SK-N-SH (cell line): ENCODE data around the gene ADPRH. TPM values are rescaled to one million over a fixed set of nuclear protein-coding genes. Genes with fewer than 3 reads are reported as not detected.

Experiments used
- CTCF ChIA-PET: fragments of 300-600, 350-600 bp; formaldehyde crosslinking; extraction: SDS; loops from one replicate; lab custom pipeline; 2021; lab: Yijun Ruan, JAX
- POLR2A ChIA-PET: fragments of 350-600 bp; sonication (Branson Sonifier 250); formaldehyde crosslinking; extraction: SDS; loops from one replicate; lab custom pipeline; 2020; ENCODE audit warnings: antibody characterized with exemption, inconsistent platforms; lab: Yijun Ruan, JAX
- DNase-seq: peaks from one replicate; pipeline ENCODE4 v3.0.0; 2012
- H2AFZ ChIP-seq: fragments of 200-600 bp; sonication (generic); 2 replicates; pipeline ENCODE4 v1.8.1; 2016; ENCODE audit warnings: antibody characterized with exemption, mild to moderate bottlenecking, low read depth
- H3F3A ChIP-seq: fragments of 200-600 bp; sonication (generic); replicated peaks from 2 replicates; pipeline ENCODE3; 2016; ENCODE audit warnings: antibody characterized with exemption, mild to moderate bottlenecking; ENCODE audit not compliant: insufficient read depth
- H3K27ac ChIP-seq, 2 experiments: fragments of 200-500 bp in 1 of 2; fragments of 200-600 bp in 1 of 2; sonication (Bioruptor generic) in 1 of 2; sonication (generic), shearing (Covaris generic) in 1 of 2; 2 replicates each; pipeline versions ENCODE4 v1.5.1 to v1.6.1; 2014 to 2016; ENCODE audit warnings: low read depth in 2 of 2, inconsistent platforms in 1 of 2, low read length in 1 of 2, mild to moderate bottlenecking in 1 of 2, mixed read lengths in 1 of 2
- H3K27me3 ChIP-seq: fragments of 200-600 bp; sonication (generic), shearing (Covaris generic); 2 replicates; pipeline ENCODE4 v1.6.1; 2016; ENCODE audit warnings: mixed run types; ENCODE audit not compliant: insufficient read depth
- H3K36me3 ChIP-seq, 2 experiments: fragments of 200-500 bp in 1 of 2; fragments of 200-600 bp in 1 of 2; sonication (Bioruptor generic) in 1 of 2; sonication (generic) in 1 of 2; replicated peaks in 1 of 2; 2 replicates each; pipeline versions ENCODE3 to v1.5.1; 2014 to 2016; ENCODE audit warnings: low read length in 1 of 2, mild to moderate bottlenecking in 1 of 2; ENCODE audit not compliant: insufficient read depth in 2 of 2, control insufficient read depth in 1 of 2
- H3K4me1 ChIP-seq, 2 experiments: fragments of 200-500 bp in 1 of 2; fragments of 200-600 bp in 1 of 2; sonication (Bioruptor generic) in 1 of 2; sonication (generic), shearing (Covaris generic) in 1 of 2; 2 replicates each; pipeline versions ENCODE4 v1.5.1 to v1.6.1; 2014 to 2016; ENCODE audit warnings: low read depth in 1 of 2, low read length in 1 of 2, mixed run types in 1 of 2; ENCODE audit not compliant: insufficient read depth in 2 of 2, control insufficient read depth in 1 of 2
- H3K4me2 ChIP-seq: fragments of 200-600 bp; sonication (generic), shearing (Covaris generic); 2 replicates; pipeline ENCODE4 v1.6.1; 2017; ENCODE audit warnings: mixed run types
- H3K4me3 ChIP-seq, 2 experiments: fragments of 200-500 bp in 1 of 2; fragments of 200-600 bp in 1 of 2; sonication (Bioruptor generic) in 1 of 2; sonication (generic), shearing (Covaris generic) in 1 of 2; 2 replicates each; pipeline versions ENCODE4 v1.5.1 to v1.8.1; 2014 to 2016; ENCODE audit warnings: low read depth in 2 of 2, inconsistent platforms in 1 of 2, low read length in 1 of 2, mild to moderate bottlenecking in 1 of 2, mixed read lengths in 1 of 2, moderate library complexity in 1 of 2
- H3K79me2 ChIP-seq: fragments of 200-600 bp; sonication (generic); 2 replicates; pipeline ENCODE4 v1.8.1; 2017; ENCODE audit warnings: mild to moderate bottlenecking; ENCODE audit not compliant: insufficient read depth
- H3K9ac ChIP-seq: fragments of 200-600 bp; sonication (generic); 2 replicates; pipeline ENCODE4 v1.6.1; 2017; ENCODE audit warnings: mixed run types
- H3K9me2 ChIP-seq: fragments of 200-600 bp; sonication (generic); 2 replicates; pipeline ENCODE4 v1.6.1; 2017; ENCODE audit warnings: mixed run types
- H3K9me3 ChIP-seq: fragments of 200-600 bp; sonication (generic); 2 replicates; pipeline ENCODE4 v1.6.1; 2017; ENCODE audit warnings: mixed run types, mild to moderate bottlenecking, moderate library complexity
- H4K20me1 ChIP-seq: fragments of 200-600 bp; sonication (generic); 2 replicates; pipeline ENCODE4 v1.6.1; 2017; ENCODE audit warnings: mild to moderate bottlenecking, mixed run types; ENCODE audit not compliant: insufficient read depth
- CHD2 ChIP-seq: fragments of 150-350 bp; IDR thresholded peaks from 2 replicates; pipeline ENCODE4 v1.6.1; 2018; ENCODE audit warnings: low read length; ENCODE audit not compliant: partially characterized antibody
- ELF1 ChIP-seq: IDR thresholded peaks from 2 replicates; pipeline ENCODE4 v1.4.0; 2012
- EZH2phosphoT487 ChIP-seq: fragments of 200-600 bp; sonication (generic); IDR thresholded peaks from 2 replicates; pipeline ENCODE4 v1.6.1; 2017; ENCODE audit warnings: low read depth, mixed run types, mild to moderate bottlenecking, antibody characterized with exemption, moderate library complexity, borderline replicate concordance
- FOXJ3 ChIP-seq: sonication (generic); formaldehyde crosslinking; IDR thresholded peaks from 2 replicates; pipeline ENCODE4 v1.5.1; 2020; ENCODE audit warnings: mild to moderate bottlenecking, missing genetic modification reagents
- FOXM1 ChIP-seq: IDR thresholded peaks from 2 replicates; pipeline ENCODE4 v1.4.0; 2012; ENCODE audit warnings: low read depth, mild to moderate bottlenecking
- GABPA ChIP-seq: IDR thresholded peaks from 2 replicates; pipeline ENCODE4 v1.4.0; 2012; ENCODE audit warnings: low read depth, mild to moderate bottlenecking
- GATA2 ChIP-seq: sonication (generic); formaldehyde crosslinking; IDR thresholded peaks from 2 replicates; pipeline ENCODE4 v1.5.0; 2020; ENCODE audit warnings: mild to moderate bottlenecking, missing genetic modification reagents
- MXI1 ChIP-seq: IDR thresholded peaks from 2 replicates; pipeline ENCODE4 v1.6.1; 2012; ENCODE audit warnings: mild to moderate bottlenecking, low read depth, low read length, improper control_type of control experiment
- POLR2AphosphoS5 ChIP-seq: IDR thresholded peaks from 2 replicates; pipeline ENCODE4 v1.6.1; 2012; ENCODE audit warnings: low read depth, low read length
- RCOR1 ChIP-seq: fragments of 150-350 bp; IDR thresholded peaks from 2 replicates; pipeline ENCODE4 v1.6.1; 2017; ENCODE audit warnings: antibody characterized with exemption, low read length
- RXRA ChIP-seq: IDR thresholded peaks from 2 replicates; pipeline ENCODE4 v1.4.0; 2012; ENCODE audit warnings: low read depth, mild to moderate bottlenecking, borderline replicate concordance
- SIN3A ChIP-seq: IDR thresholded peaks from 2 replicates; pipeline ENCODE4 v1.6.1; 2012; ENCODE audit warnings: low read depth, mild to moderate bottlenecking, low read length, moderate library complexity, borderline replicate concordance
- TCF12 ChIP-seq: IDR thresholded peaks from 2 replicates; pipeline ENCODE4 v1.4.0; 2012
- TEAD4 ChIP-seq: IDR thresholded peaks from 2 replicates; pipeline ENCODE4 v1.4.0; 2012; ENCODE audit warnings: mild to moderate bottlenecking, borderline replicate concordance; ENCODE audit not compliant: insufficient read depth
- YY1 ChIP-seq: IDR thresholded peaks from 2 replicates; pipeline ENCODE4 v1.4.0; 2012; ENCODE audit warnings: low read depth, mild to moderate bottlenecking
- WGBS: methylation state at CpG from one replicate; pipeline ENCODE4 v1.1.6; 2017; ENCODE audit warnings: low lambda C conversion rate; 5-methylcytosine and 5-hydroxymethylcytosine counted together
- polyA plus RNA-seq, 3 experiments: library from polyadenylated mRNA; depleted of rRNA; stranded (reverse); fragments of >200 nt; gene quantifications; 2 replicates each; pipeline ENCODE4 v1.2.3, GENCODE V29; 2012
- TF ChIP-seq, protein P1 (sequence below): fragments of 150-350 bp; IDR thresholded peaks from 2 replicates; pipeline ENCODE4 v1.6.1; 2016; ENCODE audit warnings: mild to moderate bottlenecking, low read depth, low read length
- TF ChIP-seq, protein P2 (sequence below): IDR thresholded peaks from 2 replicates; pipeline ENCODE4 v1.4.0; 2012; ENCODE audit warnings: low read depth, borderline replicate concordance
- TF ChIP-seq, protein P3 (sequence below): IDR thresholded peaks from 2 replicates; pipeline ENCODE4 v1.4.0; 2012; ENCODE audit warnings: low read depth, borderline replicate concordance

The ADPRH gene
- polyA plus RNA-seq, 1 of the 3 experiments (the other 2 are of a cell fraction): not detected

DNA sequence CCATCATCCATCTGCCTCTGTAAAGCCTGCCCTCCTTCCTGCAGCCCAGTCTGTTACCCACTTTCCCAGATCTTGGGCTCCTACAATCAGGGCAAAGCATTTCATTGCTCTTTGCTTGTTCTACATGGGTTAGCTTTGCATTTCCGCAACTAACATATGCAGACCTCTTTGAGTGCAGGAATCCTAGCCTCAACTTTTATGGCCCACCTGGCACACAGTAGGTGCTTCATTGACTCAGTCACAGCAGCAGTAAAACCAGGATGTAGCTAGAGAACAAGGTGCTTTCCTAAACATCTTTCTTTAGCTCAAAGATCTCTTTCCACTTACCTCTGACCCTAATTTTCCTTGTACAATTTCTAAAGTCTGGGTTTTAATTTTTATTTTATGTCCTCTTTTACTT is 23.4 kb upstream of the ADPRH start:
- ChIA-PET POLR2A (interaction anchor here (1.0 kb wide), 1 partner anchor 82 kb away, joined by 6 read pairs; no protein-coding TSS in a partner anchor), CTCF (interaction anchor here (0.9 kb wide), 1 partner anchor 94 kb away, joined by 3 read pairs; no protein-coding TSS in a partner anchor)
- Histone ChIP-seq H3F3A (no peaks in the 10 kb centered on the region), H3K36me3 (no peaks in the 10 kb centered on the region), H3K9ac (no peak overlapping the region), H3K9me2 (no peaks in the 10 kb centered on the region), H3K27me3 (no peaks in the 10 kb centered on the region), H3K9me3 (no peaks in the 10 kb centered on the region), H3K79me2 (no peaks in the 10 kb centered on the region), H2AFZ (no peak overlapping the region), H3K4me3 (no peak overlapping the region), H3K4me1 (no peaks in the 10 kb centered on the region; a peak in 1 of 4 replicates), H3K4me2 (no peak overlapping the region), H3K27ac (no peak overlapping the region), H4K20me1 (no peaks in the 10 kb centered on the region)
- WGBS: 90% methylated on average over 1 of the region's 1 CpG
- no peak for DNase-seq
- TF ChIP-seq RCOR1 (no peak), POLR2AphosphoS5 (no peak)

DNA sequence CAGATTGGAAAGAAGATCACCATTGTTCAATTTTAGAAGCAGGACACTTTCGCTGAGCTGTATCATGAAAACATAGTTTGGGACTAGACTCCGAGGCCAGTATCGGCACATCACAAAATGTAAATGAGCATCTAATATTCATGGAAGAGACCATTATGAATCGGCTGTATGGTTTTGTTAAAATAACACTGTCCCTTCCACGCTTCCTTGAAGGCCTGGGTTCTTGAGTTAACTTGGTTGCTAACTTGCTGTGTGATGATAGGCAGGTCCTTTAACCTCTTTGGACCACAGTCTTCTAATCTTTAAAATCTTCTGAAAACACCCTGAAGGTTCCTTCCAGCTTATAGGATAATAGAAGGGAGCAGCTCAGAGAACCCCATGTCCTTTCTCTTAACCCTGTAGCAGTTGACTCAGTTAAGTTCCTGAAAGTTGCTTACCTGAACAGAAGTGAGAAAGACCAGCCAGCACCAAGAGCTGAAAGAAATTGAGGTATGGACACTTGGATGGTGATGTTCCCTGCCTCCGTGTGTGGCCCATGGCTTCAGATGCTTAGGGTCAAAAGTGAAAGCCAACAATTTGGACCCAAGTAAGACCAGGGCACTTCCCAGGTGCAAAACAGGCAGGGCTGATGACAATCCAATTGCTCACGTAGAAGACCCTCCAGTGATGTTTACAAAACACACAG is 22.0 kb upstream of the ADPRH start:
- H3K4me1 ChIP-seq: no peaks in the 10 kb centered on the region; a peak in 1 of 4 replicates
- 91% methylated on average over 7 of the region's 7 CpGs for WGBS
- no peak for DNase-seq
- no peaks in the 10 kb centered on the region for H4K20me1 ChIP-seq
- CTCF ChIA-PET: no interaction called here
- no peak overlapping the region for H3K27ac ChIP-seq
- H3K79me2 ChIP-seq: no peaks in the 10 kb centered on the region
- no peak overlapping the region for H2AFZ ChIP-seq
- H3K36me3 ChIP-seq: no peaks in the 10 kb centered on the region
- H3F3A ChIP-seq: no peaks in the 10 kb centered on the region
- no peak overlapping the region for H3K4me2 ChIP-seq
- H3K4me3 ChIP-seq: no peak overlapping the region
- H3K9ac ChIP-seq: no peak overlapping the region
- no peaks in the 10 kb centered on the region for H3K9me3 ChIP-seq
- no peaks in the 10 kb centered on the region for H3K27me3 ChIP-seq
- TF ChIP-seq YY1: no peak
- TF ChIP-seq, protein P1, sequence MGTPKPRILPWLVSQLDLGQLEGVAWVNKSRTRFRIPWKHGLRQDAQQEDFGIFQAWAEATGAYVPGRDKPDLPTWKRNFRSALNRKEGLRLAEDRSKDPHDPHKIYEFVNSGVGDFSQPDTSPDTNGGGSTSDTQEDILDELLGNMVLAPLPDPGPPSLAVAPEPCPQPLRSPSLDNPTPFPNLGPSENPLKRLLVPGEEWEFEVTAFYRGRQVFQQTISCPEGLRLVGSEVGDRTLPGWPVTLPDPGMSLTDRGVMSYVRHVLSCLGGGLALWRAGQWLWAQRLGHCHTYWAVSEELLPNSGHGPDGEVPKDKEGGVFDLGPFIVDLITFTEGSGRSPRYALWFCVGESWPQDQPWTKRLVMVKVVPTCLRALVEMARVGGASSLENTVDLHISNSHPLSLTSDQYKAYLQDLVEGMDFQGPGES: no peak
- TF ChIP-seq GATA2 (CRISPR knock-in tag): no peak
- TF ChIP-seq, protein P2, sequence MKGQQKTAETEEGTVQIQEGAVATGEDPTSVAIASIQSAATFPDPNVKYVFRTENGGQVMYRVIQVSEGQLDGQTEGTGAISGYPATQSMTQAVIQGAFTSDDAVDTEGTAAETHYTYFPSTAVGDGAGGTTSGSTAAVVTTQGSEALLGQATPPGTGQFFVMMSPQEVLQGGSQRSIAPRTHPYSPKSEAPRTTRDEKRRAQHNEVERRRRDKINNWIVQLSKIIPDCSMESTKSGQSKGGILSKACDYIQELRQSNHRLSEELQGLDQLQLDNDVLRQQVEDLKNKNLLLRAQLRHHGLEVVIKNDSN: no peak
- TF ChIP-seq RXRA: no peak
- no peak for TF ChIP-seq SIN3A
- no peak for TF ChIP-seq ELF1
- TF ChIP-seq, protein P3, sequence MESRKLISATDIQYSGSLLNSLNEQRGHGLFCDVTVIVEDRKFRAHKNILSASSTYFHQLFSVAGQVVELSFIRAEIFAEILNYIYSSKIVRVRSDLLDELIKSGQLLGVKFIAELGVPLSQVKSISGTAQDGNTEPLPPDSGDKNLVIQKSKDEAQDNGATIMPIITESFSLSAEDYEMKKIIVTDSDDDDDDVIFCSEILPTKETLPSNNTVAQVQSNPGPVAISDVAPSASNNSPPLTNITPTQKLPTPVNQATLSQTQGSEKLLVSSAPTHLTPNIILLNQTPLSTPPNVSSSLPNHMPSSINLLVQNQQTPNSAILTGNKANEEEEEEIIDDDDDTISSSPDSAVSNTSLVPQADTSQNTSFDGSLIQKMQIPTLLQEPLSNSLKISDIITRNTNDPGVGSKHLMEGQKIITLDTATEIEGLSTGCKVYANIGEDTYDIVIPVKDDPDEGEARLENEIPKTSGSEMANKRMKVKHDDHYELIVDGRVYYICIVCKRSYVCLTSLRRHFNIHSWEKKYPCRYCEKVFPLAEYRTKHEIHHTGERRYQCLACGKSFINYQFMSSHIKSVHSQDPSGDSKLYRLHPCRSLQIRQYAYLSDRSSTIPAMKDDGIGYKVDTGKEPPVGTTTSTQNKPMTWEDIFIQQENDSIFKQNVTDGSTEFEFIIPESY: no peak
- no peak for TF ChIP-seq FOXJ3
- no peak for TF ChIP-seq FOXM1
- no peak for TF ChIP-seq EZH2phosphoT487
- no peak for TF ChIP-seq MXI1
- TF ChIP-seq CHD2: no peak
- no peak for TF ChIP-seq TCF12
- TF ChIP-seq TEAD4: no peak
- no peak for TF ChIP-seq RCOR1
- TF ChIP-seq POLR2AphosphoS5: no peak
- no peak for TF ChIP-seq GABPA
- POLR2A ChIA-PET: no interaction called here
- H3K9me2 ChIP-seq: no peaks in the 10 kb centered on the region
